RWPE1 (cell line): Measurements from ENCODE around the gene C22orf39.
"Not testable (repeated sequence)": the region's sequence is repeated elsewhere in the genome, so short reads cannot be mapped to it uniquely, and the experiment has no call there.

Experiments used
- CTCF ChIA-PET: fragments of 350-600 bp; sonication (Branson Sonifier 250); formaldehyde crosslinking; extraction: SDS; loops from one replicate; lab custom pipeline; 2021; lab: Yijun Ruan, JAX
- POLR2A ChIA-PET: fragments of 400-600 bp; formaldehyde crosslinking; extraction: SDS; loops from one replicate; lab custom pipeline; 2020; ENCODE audit warnings: antibody characterized with exemption; ENCODE audit not compliant: low non-redundant PET; lab: Yijun Ruan, JAX
- DNase-seq: peaks from one replicate; pipeline ENCODE4 v3.0.0; 2012; ENCODE audit warnings: low spot score
- H3K27ac ChIP-seq: fragments of 450-650 bp; 2 replicates; pipeline ENCODE4 v1.5.1; 2017
- CTCF ChIP-seq: fragments of 450-650 bp; conservative IDR thresholded peaks from 2 replicates; pipeline ENCODE4 v1.5.1; 2017; ENCODE audit warnings: low read depth, mild to moderate bottlenecking

Gene C22orf39

DNA sequence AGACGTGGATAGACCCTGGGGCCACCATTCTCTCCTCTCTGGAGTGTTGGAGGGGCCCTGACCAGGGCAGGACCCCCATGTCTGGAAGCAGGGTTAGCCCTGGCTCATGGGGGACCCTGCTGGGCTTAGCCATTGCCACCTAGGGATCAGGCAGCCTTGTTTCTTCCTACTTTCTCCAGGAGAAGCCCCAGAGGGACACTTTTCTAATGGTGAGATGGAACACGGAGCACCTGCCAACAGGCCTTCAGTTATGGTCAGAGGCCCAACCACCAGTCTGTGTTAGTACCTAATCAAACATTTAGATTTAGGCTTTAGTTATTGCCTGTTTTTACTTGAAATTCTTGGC lies 1.9 kb upstream of the C22orf39 start:
- CTCF ChIA-PET: no interaction called here
- no peak for DNase-seq
- no peak for TF ChIP-seq CTCF
- POLR2A ChIA-PET: no interaction called here
- peak overlapping the region; percentile 95 for H3K27ac ChIP-seq

DNA sequence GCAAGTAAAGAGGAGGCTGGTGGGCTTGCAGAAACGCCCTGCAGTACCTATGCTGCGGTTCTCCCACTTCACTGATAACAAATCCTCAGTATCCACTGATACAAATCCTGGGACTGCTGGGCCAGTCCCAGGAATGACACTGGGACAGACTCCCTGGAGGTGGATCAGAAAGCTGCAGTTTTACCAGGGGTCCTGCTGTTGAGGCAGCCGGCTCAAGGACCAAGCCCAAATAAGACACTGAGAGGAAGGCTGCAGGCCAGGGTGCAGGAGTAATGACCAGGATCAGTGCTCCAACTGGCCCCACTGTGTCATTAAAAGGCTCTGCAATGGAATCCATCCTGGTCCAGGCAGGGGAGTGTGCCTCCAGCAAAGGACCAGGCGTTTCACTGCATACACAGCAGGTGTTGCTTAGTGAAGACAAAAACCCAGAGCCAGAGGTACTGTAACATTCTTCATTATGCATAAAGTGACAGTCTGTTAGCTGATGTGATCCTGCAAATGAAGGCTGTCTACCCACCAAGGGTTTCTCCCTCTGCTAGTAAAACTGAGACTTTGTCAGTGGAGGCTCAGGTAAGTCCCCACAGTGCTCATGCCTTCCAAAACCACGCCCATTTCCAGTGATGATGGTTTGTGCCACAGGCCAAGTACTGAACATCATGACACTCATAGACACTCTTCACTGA lies 1.4 kb upstream of the C22orf39 start:
- DNase-seq: no peak
- TF ChIP-seq CTCF: no peak
- CTCF ChIA-PET: no interaction called here
- POLR2A ChIA-PET: no interaction called here
- H3K27ac ChIP-seq: peak overlapping the region; percentile 95

- peak overlapping the region; percentile 95 for H3K27ac ChIP-seq
- DNase-seq: peak; percentile 62
- no peak for TF ChIP-seq CTCF
- ChIA-PET POLR2A (interaction anchor here (0.6 kb wide), 1 partner anchor 9 kb away, joined by 4 read pairs; no protein-coding TSS in a partner anchor), CTCF (no interaction called here)
Observed at GRCh38 chr22:19448076-19448607, 631 bp upstream of the C22orf39 start.

GRCh38 chr22:19446603-19447329 lies 745 bp downstream of the C22orf39 start:
- DNase-seq: peak; percentile 11

DNA sequence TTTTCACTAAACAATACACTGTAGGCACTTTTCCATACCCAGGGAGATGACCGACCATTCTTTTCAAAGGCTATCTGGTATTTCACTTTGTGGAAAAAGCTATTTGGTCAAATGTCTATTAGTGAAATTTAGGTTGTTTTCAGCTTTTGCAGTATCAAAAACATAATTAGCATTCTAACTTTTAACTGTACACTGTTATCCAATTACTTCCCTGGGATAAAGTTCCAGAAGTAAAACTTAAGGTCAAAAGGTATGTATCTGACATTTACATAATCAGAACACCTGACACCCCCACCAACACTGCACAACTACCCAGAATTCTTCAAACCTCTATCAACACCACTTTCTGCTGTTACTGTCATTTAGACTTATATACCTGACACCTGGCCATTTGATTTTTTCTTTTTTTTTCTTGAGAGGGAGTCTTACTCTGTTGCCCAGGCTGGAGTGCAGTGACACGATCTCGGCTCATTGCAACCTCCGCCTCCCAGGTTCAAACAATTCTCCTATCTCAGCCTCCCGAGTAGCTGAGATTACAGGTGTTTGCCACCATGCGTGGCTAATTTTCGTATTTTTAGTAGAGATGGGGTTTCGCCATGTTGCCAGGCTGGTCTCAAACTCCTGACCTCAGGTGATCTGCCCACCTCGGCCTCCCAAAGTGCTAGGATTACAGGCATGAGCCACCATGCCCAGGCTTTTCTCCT lies 2.1 kb downstream of the C22orf39 start:
- DNase-seq, CTCF ChIA-PET, H3K27ac ChIP-seq, POLR2A ChIA-PET: not testable (repeated sequence)

More at GRCh38 chr22:19446603-19447329, 745 bp downstream of the C22orf39 start:
- TF ChIP-seq CTCF: no peak
- CTCF ChIA-PET: interaction anchor here (0.7 kb wide), 1 partner anchor 276 kb away, joined by 3 read pairs; no protein-coding TSS in a partner anchor
- POLR2A ChIA-PET: no interaction called here
- peak overlapping the region; percentile 95 for H3K27ac ChIP-seq

- no peak for TF ChIP-seq CTCF
- POLR2A ChIA-PET: no interaction called here
- DNase-seq: no peak
- peak overlapping the region; percentile 15 for H3K27ac ChIP-seq
- CTCF ChIA-PET: no interaction called here
Observed at GRCh38 chr22:19443544-19444211, 3.8 kb downstream of the C22orf39 start.
